Thyroid gland (tissue), 4 donors: Measurements from ENCODE around the gene CUL1. TPM values are rescaled to one million over a fixed set of nuclear protein-coding genes. Genes with fewer than 3 reads are reported as not detected.

Source experiments
- DNase-seq, 2 donors: peaks; one replicate each; pipeline ENCODE4 v3.0.0-alpha.2; 2019
- H3K27ac ChIP-seq, 3 donors: fragments of 200-600 bp; sonication (generic); 1 replicate in 2 of 3; 2 replicates in 1 of 3; pipeline ENCODE4 v1.5.1; 2016 to 2019; ENCODE audit warnings: mild to moderate bottlenecking in 1 of 3, moderate library complexity in 1 of 3
- H3K27me3 ChIP-seq: fragments of 200-600 bp; sonication (generic); one replicate; pipeline ENCODE4 v1.5.1; 2019
- H3K36me3 ChIP-seq, 2 donors: fragments of 200-600 bp; sonication (generic); one replicate each; pipeline ENCODE4 v1.5.1; 2016 to 2019
- H3K4me1 ChIP-seq, 2 donors: fragments of 200-600 bp; sonication (generic); one replicate each; pipeline ENCODE4 v1.5.1; 2017 to 2019
- H3K4me3 ChIP-seq, 3 donors: fragments of 200-600 bp; sonication (generic); replicated peaks in 1 of 3; 1 replicate in 2 of 3; 2 replicates in 1 of 3; pipeline ENCODE4 v1.5.1; 2016; ENCODE audit warnings: mild to moderate bottlenecking in 1 of 3
- H3K9me3 ChIP-seq: fragments of 200-600 bp; sonication (generic); one replicate; pipeline ENCODE4 v1.5.1; 2017
- CTCF ChIP-seq, 6 experiments: fragments of 200-600 bp in 3 of 6; fragments of 450-650 bp in 3 of 6; sonication (generic) in 3 of 6; IDR thresholded peaks; one replicate each; pipeline ENCODE4 v1.5.1; 2016 to 2019; ENCODE audit warnings: antibody characterized with exemption in 6 of 6, mild to moderate bottlenecking in 2 of 6, inconsistent platforms in 1 of 6, moderate library complexity in 1 of 6
- POLR2A ChIP-seq, 2 donors: fragments of 450-650 bp; IDR thresholded peaks; one replicate each; pipeline ENCODE4 v1.6.1; 2017; ENCODE audit warnings: antibody characterized with exemption in 2 of 2, mild to moderate bottlenecking in 2 of 2, moderate library complexity in 1 of 2
- WGBS, 2 donors: methylation state at CpG; one replicate each; pipeline ENCODE4 v1.1.5; 2017; 5-methylcytosine and 5-hydroxymethylcytosine counted together
- intact Hi-C: fragments of 100-400 bp; cut with DNase I; formaldehyde crosslinking; loops from one replicate; pipeline ENCODE4 v1.15.1; 2023
- total RNA-seq, 4 donors: library from RNA; depleted of rRNA; stranded (reverse); fragments of >200 nt; gene quantifications; one replicate each; pipeline ENCODE4 v1.2.3, GENCODE V29; 2016

CUL1 gene
- total RNA-seq, 4 donors from 2014 or later: 51.3 to 53.4 (median 52.9) TPM

DNA sequence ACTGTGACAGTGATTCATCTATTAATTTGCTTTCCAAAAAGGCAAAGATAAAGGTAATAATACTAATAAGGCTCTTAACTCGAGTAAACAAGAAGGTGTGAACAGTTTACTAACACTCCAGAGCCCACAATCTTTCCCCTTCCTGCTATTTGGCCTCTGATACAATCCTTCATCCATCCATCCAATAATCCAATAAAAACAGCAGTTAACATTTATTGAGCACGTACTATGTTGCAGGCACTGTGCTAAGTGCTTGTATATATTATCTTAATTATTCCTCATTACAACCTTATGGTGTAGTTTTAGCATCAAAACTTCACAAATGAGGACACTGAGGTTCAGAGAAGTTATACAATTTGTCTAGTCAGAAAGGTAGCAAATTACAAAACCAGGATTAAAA is 135.9 kb downstream of the CUL1 start:
- no peak for DNase-seq
- H3K4me1 ChIP-seq: no peaks in the 10 kb centered on the region
- no peak overlapping the region for H3K4me3 ChIP-seq
- WGBS, 2 donors: 97 to 98% methylated on average over 2 of the region's 2 CpGs
- H3K27ac ChIP-seq: no peak overlapping the region
- H3K9me3 ChIP-seq: no peaks in the 10 kb centered on the region
- TF ChIP-seq CTCF (IDR thresholded peaks at IDR 0.05) (no peak), POLR2A (IDR thresholded peaks at IDR 0.05) (no peak)
- no peaks in the 10 kb centered on the region for H3K27me3 ChIP-seq
- no peaks in the 10 kb centered on the region for H3K36me3 ChIP-seq
- intact Hi-C loops: no loop called here

- H3K36me3 ChIP-seq: no peaks in the 10 kb centered on the region
- H3K27ac ChIP-seq: no peak overlapping the region
- no peak for DNase-seq
- intact Hi-C loops: no loop called here
- WGBS, 2 donors: 94 to 95% methylated on average over 4 of the region's 4 CpGs
- TF ChIP-seq POLR2A (IDR thresholded peaks at IDR 0.05) (no peak), CTCF (IDR thresholded peaks at IDR 0.05) (no peak)
- H3K9me3 ChIP-seq: no peaks in the 10 kb centered on the region
- no peaks in the 10 kb centered on the region for H3K27me3 ChIP-seq
- no peaks in the 10 kb centered on the region for H3K4me1 ChIP-seq
- no peak overlapping the region for H3K4me3 ChIP-seq
Measured at GRCh38 chr7:148835854-148836253, 137.2 kb downstream of the CUL1 start.

DNA sequence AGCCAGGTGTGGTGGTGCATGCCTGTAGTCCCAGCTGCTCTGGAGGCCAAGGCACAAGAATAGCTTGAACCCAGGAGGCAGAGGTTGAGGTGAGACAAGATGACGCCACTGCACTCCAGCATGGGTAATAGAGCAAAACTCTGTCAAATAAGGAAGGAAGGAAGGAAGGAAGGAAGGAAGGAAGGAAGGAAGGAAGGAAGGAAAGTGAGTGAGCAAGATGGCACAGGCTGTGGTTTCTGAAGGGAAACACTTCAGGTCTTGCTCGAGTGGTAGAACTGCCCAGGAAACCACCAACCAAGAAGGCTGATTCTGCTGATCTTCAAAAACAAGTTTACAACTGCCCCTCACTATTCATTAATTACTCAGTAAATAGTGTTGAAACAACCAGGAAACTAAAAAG is 140.2 kb downstream of the CUL1 start:
- Histone ChIP-seq H3K27ac (no peak overlapping the region), H3K27me3 (no peaks in the 10 kb centered on the region), H3K4me1 (no peaks in the 10 kb centered on the region), H3K36me3 (no peaks in the 10 kb centered on the region), H3K9me3 (no peaks in the 10 kb centered on the region), H3K4me3 (no peak overlapping the region)
- TF ChIP-seq CTCF (IDR thresholded peaks at IDR 0.05) (no peak), POLR2A (IDR thresholded peaks at IDR 0.05) (no peak)
- 72 to 76% methylated on average over 2 of the region's 2 CpGs for WGBS, 2 donors
- intact Hi-C loops: no loop called here
- no peak for DNase-seq

GRCh38 chr7:148847815-148848734 is 149.4 kb downstream of the CUL1 start:
- DNase-seq: no peak
- Histone ChIP-seq H3K4me3 (no peak overlapping the region), H3K9me3 (no peaks in the 10 kb centered on the region), H3K27me3 (no peaks in the 10 kb centered on the region), H3K27ac (no peak overlapping the region), H3K36me3 (no peaks in the 10 kb centered on the region), H3K4me1 (no peaks in the 10 kb centered on the region)
- 80 to 82% methylated on average over 9 of the region's 9 CpGs for WGBS, 2 donors
- no peak for TF ChIP-seq CTCF (IDR thresholded peaks at IDR 0.05)
- TF ChIP-seq POLR2A (IDR thresholded peaks at IDR 0.05): no peak
- intact Hi-C loops: no loop called here

- Histone ChIP-seq H3K27me3 (no peaks in the 10 kb centered on the region), H3K36me3 (no peaks in the 10 kb centered on the region), H3K4me3 (no peak overlapping the region), H3K4me1 (no peaks in the 10 kb centered on the region), H3K9me3 (no peaks in the 10 kb centered on the region), H3K27ac (no peak overlapping the region)
- intact Hi-C loops: loop anchor here (10.0 kb wide), 1 partner anchor 115 kb away; no protein-coding TSS in a partner anchor
- DNase-seq: no peak
- TF ChIP-seq CTCF (IDR thresholded peaks at IDR 0.05) (no peak), POLR2A (IDR thresholded peaks at IDR 0.05) (no peak)
- WGBS, 2 donors: 83 to 86% methylated on average over 7 of the region's 7 CpGs
Measured at GRCh38 chr7:148849393-148850098, 150.8 kb downstream of the CUL1 start.
